Osteoblast (primary cell): Measurements from ENCODE around the gene CELSR1. TPM values are rescaled to one million over a fixed set of nuclear protein-coding genes. Genes with fewer than 3 reads are reported as not detected.

Source experiments
- DNase-seq: peaks from one replicate; pipeline ENCODE4 v3.0.0; 2011; ENCODE audit warnings: low spot score, mixed read lengths; ENCODE audit not compliant: insufficient read length; ENCODE audit errors: missing footprints
- H2AFZ ChIP-seq: 2 replicates; pipeline ENCODE4 v1.6.0; 2011; ENCODE audit warnings: mild to moderate bottlenecking, low read length
- H3K27ac ChIP-seq: 2 replicates; pipeline ENCODE4 v1.5.1; 2011; ENCODE audit warnings: mild to moderate bottlenecking, low read depth, low read length, moderate library complexity
- H3K27me3 ChIP-seq: 2 replicates; pipeline ENCODE4 v1.6.0; 2012; ENCODE audit warnings: mild to moderate bottlenecking, control low read depth, inconsistent platforms, low read length, moderate library complexity; ENCODE audit not compliant: insufficient read depth
- H3K36me3 ChIP-seq: 2 replicates; pipeline ENCODE4 v1.5.1; 2011; ENCODE audit warnings: mild to moderate bottlenecking, low read length, control low read depth, moderate library complexity; ENCODE audit not compliant: insufficient read depth
- H3K4me1 ChIP-seq: 2 replicates; pipeline ENCODE4 v1.5.1; 2011; ENCODE audit warnings: mild to moderate bottlenecking, low read length, control low read depth, moderate library complexity; ENCODE audit not compliant: insufficient read depth
- H3K4me2 ChIP-seq: 2 replicates; pipeline ENCODE4 v1.6.0; 2011; ENCODE audit warnings: mild to moderate bottlenecking, low read length; ENCODE audit not compliant: insufficient read depth
- H3K4me3 ChIP-seq: fragments of 200-600 bp; sonication (generic); 3 replicates; pipeline ENCODE4 v1.5.1; 2012; ENCODE audit warnings: mild to moderate bottlenecking, low read length, inconsistent platforms; ENCODE audit not compliant: insufficient read depth
- H3K79me2 ChIP-seq: 2 replicates; pipeline ENCODE4 v1.6.0; 2012; ENCODE audit warnings: mild to moderate bottlenecking, low read length, control low read depth, inconsistent platforms; ENCODE audit not compliant: insufficient read depth
- H3K9me3 ChIP-seq: 2 replicates; pipeline ENCODE4 v1.5.1; 2011; ENCODE audit warnings: low read depth, low read length, control low read depth
- H4K20me1 ChIP-seq: 2 replicates; pipeline ENCODE4 v1.6.0; 2012; ENCODE audit warnings: mild to moderate bottlenecking, low read length, control low read depth; ENCODE audit not compliant: insufficient read depth
- total RNA-seq: library from RNA; depleted of rRNA; stranded (reverse); fragments of >200 nt; gene quantifications from 2 replicates; pipeline ENCODE4 v1.2.3, GENCODE V29; 2012
- TF ChIP-seq, protein P1 (sequence below): IDR thresholded peaks from 2 replicates; pipeline ENCODE4 v1.5.1; 2011; ENCODE audit warnings: mild to moderate bottlenecking, low read depth, low read length, moderate library complexity; ENCODE audit errors: extremely low read depth

CELSR1 gene
- total RNA-seq, 1 donor, result 3.6 TPM

GRCh38 chr22:46513908-46514550, 23.4 kb downstream of the CELSR1 start:
- H3K27me3 ChIP-seq, result no peaks in the 10 kb centered on the region
- no peak overlapping the region for H3K27ac ChIP-seq
- H3K79me2 ChIP-seq, result no peaks in the 10 kb centered on the region
- H3K4me2 ChIP-seq, result peak overlapping the region; percentile 55
- DNase-seq, result no peak
- H3K9me3 ChIP-seq, result no peaks in the 10 kb centered on the region
- TF ChIP-seq, protein P1, sequence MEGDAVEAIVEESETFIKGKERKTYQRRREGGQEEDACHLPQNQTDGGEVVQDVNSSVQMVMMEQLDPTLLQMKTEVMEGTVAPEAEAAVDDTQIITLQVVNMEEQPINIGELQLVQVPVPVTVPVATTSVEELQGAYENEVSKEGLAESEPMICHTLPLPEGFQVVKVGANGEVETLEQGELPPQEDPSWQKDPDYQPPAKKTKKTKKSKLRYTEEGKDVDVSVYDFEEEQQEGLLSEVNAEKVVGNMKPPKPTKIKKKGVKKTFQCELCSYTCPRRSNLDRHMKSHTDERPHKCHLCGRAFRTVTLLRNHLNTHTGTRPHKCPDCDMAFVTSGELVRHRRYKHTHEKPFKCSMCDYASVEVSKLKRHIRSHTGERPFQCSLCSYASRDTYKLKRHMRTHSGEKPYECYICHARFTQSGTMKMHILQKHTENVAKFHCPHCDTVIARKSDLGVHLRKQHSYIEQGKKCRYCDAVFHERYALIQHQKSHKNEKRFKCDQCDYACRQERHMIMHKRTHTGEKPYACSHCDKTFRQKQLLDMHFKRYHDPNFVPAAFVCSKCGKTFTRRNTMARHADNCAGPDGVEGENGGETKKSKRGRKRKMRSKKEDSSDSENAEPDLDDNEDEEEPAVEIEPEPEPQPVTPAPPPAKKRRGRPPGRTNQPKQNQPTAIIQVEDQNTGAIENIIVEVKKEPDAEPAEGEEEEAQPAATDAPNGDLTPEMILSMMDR, result no peak
- no peak overlapping the region for H3K4me3 ChIP-seq
- peaks cover 20% of the 10 kb centered on the region for H3K4me1 ChIP-seq
- H3K36me3 ChIP-seq, result no peaks in the 10 kb centered on the region
- no peaks in the 10 kb centered on the region for H4K20me1 ChIP-seq
- peak overlapping the region; percentile 47 for H2AFZ ChIP-seq

DNA sequence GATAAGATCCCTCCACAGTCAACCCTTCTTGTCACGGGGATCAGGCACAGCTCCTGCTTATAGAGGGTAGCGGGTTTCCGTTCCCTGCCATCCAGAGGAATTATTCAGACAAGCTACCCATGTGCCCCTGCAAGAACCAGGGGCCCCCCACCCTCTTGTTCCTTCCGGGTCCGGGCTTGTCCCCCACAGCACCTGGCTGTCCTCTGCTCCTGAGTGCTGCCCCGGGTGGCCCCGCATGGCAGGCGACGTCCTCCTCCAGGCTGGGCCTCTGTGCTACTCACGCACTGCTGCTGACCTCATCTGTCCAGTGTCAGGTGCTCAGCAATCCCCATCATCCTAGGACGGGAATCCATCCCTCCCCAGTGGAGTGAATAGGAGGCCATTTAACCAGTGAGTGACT, 24.7 kb downstream of the CELSR1 start:
- no peaks in the 10 kb centered on the region for H3K36me3 ChIP-seq
- no peak overlapping the region for H3K4me2 ChIP-seq
- no peak overlapping the region for H3K27ac ChIP-seq
- H4K20me1 ChIP-seq, result no peaks in the 10 kb centered on the region
- H3K4me3 ChIP-seq, result no peak overlapping the region
- H2AFZ ChIP-seq, result no peak overlapping the region
- TF ChIP-seq, protein P1, result no peak
- H3K79me2 ChIP-seq, result no peaks in the 10 kb centered on the region
- peak; percentile 29 for DNase-seq
- H3K9me3 ChIP-seq, result no peaks in the 10 kb centered on the region
- H3K27me3 ChIP-seq, result no peaks in the 10 kb centered on the region
- peaks cover 20% of the 10 kb centered on the region for H3K4me1 ChIP-seq

- no peaks in the 10 kb centered on the region for H3K9me3 ChIP-seq
- no peaks in the 10 kb centered on the region for H4K20me1 ChIP-seq
- H3K79me2 ChIP-seq, result no peaks in the 10 kb centered on the region
- no peaks in the 10 kb centered on the region for H3K36me3 ChIP-seq
- H3K4me3 ChIP-seq, result no peak overlapping the region
- no peak overlapping the region for H3K4me2 ChIP-seq
- no peak overlapping the region for H2AFZ ChIP-seq
- peak; percentile 78 for DNase-seq
- TF ChIP-seq, protein P1, result no peak
- H3K4me1 ChIP-seq, result peaks cover 20% of the 10 kb centered on the region
- H3K27ac ChIP-seq, result no peak overlapping the region
- no peaks in the 10 kb centered on the region for H3K27me3 ChIP-seq
Observed at GRCh38 chr22:46512039-46512370, 25.4 kb downstream of the CELSR1 start.

DNA sequence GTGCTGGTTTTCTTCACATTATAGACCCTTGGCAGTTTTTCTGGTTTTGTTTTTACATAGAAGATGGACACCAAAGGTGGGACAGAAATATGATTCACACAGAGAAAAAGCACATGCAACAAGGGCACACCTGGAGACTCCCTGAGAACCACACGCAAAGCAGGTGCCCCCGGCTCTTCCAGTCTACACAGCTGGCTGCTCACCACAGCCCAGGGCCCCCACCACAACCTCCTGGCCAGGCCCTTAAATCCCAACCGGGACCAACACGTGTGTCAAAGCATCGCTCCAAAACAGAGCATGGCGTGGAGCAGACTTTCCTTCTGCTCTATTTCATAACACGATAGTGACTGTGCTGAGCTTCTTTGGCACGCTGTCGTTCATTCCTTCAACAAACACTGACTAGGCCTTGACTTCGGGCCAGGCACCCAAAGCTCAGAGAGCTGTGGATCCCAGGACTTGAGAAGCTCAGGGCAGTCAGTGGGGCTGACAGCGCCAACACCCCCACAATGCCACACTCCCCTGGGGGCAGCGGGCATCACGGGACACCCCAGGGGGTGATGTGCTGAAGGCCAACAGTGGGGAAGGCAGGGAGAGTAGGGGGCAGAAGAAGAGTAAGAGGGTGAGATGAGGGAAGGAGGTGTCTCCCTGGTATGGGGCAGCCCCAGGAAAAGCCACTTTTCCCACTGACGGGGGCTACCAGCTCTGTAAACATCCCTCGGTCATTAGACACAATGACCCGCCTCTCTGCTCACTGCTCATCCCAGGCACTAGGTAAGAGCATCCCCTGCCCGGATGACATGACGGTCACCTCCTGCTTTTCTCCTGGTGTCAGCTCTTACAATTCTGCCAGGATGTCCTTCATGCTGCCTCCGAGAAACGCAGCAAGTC, 26.0 kb downstream of the CELSR1 start:
- Histone ChIP-seq H3K79me2 (no peaks in the 10 kb centered on the region), H3K9me3 (no peaks in the 10 kb centered on the region), H3K27me3 (no peaks in the 10 kb centered on the region), H3K4me2 (no peak overlapping the region), H3K36me3 (no peaks in the 10 kb centered on the region), H2AFZ (no peak overlapping the region), H3K4me1 (peaks cover 20% of the 10 kb centered on the region), H3K27ac (no peak overlapping the region), H3K4me3 (no peak overlapping the region), H4K20me1 (no peaks in the 10 kb centered on the region)
- TF ChIP-seq, protein P1, result no peak
- peak; percentile 77 for DNase-seq
